ENCODE results near the gene MYEF2. TPM values are rescaled to one million over a fixed set of nuclear protein-coding genes. Genes with fewer than 3 reads are reported as not detected.

Gene MYEF2
- total RNA-seq, 2 experiments from 2014 or later, result 44.0 to 107 TPM

DNA sequence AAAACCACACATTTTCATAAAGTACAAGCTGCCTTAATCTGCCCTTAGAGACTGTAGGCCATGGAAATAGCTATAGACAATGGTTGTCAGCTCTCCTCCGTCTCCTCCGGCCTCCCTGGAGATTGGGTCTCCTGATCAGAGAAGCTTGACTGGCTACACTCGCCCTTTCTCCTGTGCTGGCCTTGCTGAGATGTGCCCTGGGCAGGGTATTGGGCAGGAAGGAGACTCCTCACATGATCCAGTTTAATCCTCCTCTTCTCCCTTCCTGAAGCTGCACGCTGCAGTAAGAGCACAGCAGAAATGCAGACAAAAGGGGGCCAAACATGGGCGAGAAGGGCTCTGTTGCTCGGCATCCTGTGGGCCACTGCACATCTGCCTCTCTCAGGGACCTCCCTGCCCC lies 57.4 kb downstream of the MYEF2 start, which contains the start of gene SLC24A5:
TSS of gene SLC24A5 (plus strand) at position 246 of the 400 bp plus-strand sequence. CDS start at position 301, 55 bp downstream.
- Histone ChIP-seq H4K20me1 (ENCODE audit: insufficient read depth, low read length) (no peaks in the 10 kb centered on the region), H3K4me3 (ENCODE audit: low read depth, low read length, poor library complexity, severe bottlenecking) (no peak within 1 kb of the TSS), H3K9me3 (ENCODE audit: low read length) (no peaks in the 10 kb centered on the region), H3K27ac (ENCODE audit: low read depth, low read length, poor library complexity, severe bottlenecking) (no peak within 1 kb of the TSS), H3K4me2 (ENCODE audit: low read length) (no peak within 1 kb of the TSS), H3K9me2 (ENCODE audit: insufficient read depth, low read length) (no peaks in the 10 kb centered on the region), H3K4me1 (ENCODE audit: insufficient read depth, low read length, poor library complexity, severe bottlenecking) (no peaks in the 10 kb centered on the region), H2AFZ (ENCODE audit: low read length) (no peak within 1 kb of the TSS), H3K36me3 (ENCODE audit: insufficient read depth, low read length) (no peaks in the 10 kb centered on the region), H3K79me2 (ENCODE audit: insufficient read depth, low read depth, low read length) (no peaks in the 10 kb centered on the region)
- TF ChIP-seq, protein P1, sequence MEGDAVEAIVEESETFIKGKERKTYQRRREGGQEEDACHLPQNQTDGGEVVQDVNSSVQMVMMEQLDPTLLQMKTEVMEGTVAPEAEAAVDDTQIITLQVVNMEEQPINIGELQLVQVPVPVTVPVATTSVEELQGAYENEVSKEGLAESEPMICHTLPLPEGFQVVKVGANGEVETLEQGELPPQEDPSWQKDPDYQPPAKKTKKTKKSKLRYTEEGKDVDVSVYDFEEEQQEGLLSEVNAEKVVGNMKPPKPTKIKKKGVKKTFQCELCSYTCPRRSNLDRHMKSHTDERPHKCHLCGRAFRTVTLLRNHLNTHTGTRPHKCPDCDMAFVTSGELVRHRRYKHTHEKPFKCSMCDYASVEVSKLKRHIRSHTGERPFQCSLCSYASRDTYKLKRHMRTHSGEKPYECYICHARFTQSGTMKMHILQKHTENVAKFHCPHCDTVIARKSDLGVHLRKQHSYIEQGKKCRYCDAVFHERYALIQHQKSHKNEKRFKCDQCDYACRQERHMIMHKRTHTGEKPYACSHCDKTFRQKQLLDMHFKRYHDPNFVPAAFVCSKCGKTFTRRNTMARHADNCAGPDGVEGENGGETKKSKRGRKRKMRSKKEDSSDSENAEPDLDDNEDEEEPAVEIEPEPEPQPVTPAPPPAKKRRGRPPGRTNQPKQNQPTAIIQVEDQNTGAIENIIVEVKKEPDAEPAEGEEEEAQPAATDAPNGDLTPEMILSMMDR (conservative IDR thresholded peaks at IDR 0.05; ENCODE audit: low read length), result no peak
- no TSS peak for BruUV-seq (replicated peaks)
- ChIA-PET CTCF (ENCODE audit: unreplicated experiment) (no interaction called here), POLR2A (no interaction called here)
- DNase-seq (ENCODE audit: low spot score), result no peak
- intact Hi-C loops (cut with micrococcal nuclease; ENCODE audit: unreplicated experiment), result no loop called here

DNA sequence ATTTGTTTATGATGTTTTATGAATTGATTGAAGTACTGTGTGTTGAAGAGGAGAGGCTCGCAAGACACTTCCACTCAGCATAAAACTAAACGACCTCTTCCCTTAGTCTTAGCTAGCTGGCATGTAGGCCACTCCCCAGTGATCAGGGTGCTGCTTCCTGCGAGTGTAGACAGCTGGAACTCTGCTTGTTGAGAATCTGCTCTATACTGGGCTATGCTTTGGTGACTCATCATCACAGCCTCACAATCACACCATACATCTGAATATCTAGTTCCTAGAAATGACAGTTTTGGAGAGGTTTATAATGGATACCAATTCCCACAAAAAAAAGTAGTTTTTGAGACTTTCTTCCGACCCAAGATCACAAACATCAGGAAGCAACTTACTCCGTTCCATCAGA lies 58.8 kb downstream of the MYEF2 start:
- DNase-seq (ENCODE audit: low spot score), result no peak
- no peaks in the 10 kb centered on the region for H3K9me3 ChIP-seq (ENCODE audit: low read length)
- CTCF ChIA-PET (ENCODE audit: unreplicated experiment), result no interaction called here
- no peak overlapping the region for H3K27ac ChIP-seq (ENCODE audit: low read depth, low read length, poor library complexity, severe bottlenecking)
- H3K79me2 ChIP-seq (ENCODE audit: insufficient read depth, low read depth, low read length), result no peaks in the 10 kb centered on the region
- H3K9me2 ChIP-seq (ENCODE audit: insufficient read depth, low read length), result no peaks in the 10 kb centered on the region
- H3K4me2 ChIP-seq (ENCODE audit: low read length), result no peak overlapping the region
- H2AFZ ChIP-seq (ENCODE audit: low read length), result no peak overlapping the region
- intact Hi-C loops (cut with micrococcal nuclease; ENCODE audit: unreplicated experiment), result loop anchor here (10.0 kb wide), 1 partner anchor 136 kb away; no protein-coding TSS in a partner anchor
- no peak overlapping the region for H3K4me3 ChIP-seq (ENCODE audit: low read depth, low read length, poor library complexity, severe bottlenecking)
- H4K20me1 ChIP-seq (ENCODE audit: insufficient read depth, low read length), result no peaks in the 10 kb centered on the region
- H3K4me1 ChIP-seq (ENCODE audit: insufficient read depth, low read length, poor library complexity, severe bottlenecking), result no peaks in the 10 kb centered on the region
- TF ChIP-seq, protein P1 (conservative IDR thresholded peaks at IDR 0.05; ENCODE audit: low read length), result no peak
- TF ChIP-seq EZH2phosphoT487 (IDR thresholded peaks at IDR 0.05; ENCODE audit: borderline replicate concordance, low read depth, low read length), result no peak
- POLR2A ChIA-PET, result interaction anchor here (0.6 to 0.7 kb wide), 2 partner anchors 260 to 596 kb away, joined by 3 to 4 read pairs; no protein-coding TSS in a partner anchor
- no peaks in the 10 kb centered on the region for H3K36me3 ChIP-seq (ENCODE audit: insufficient read depth, low read length)
- no TSS peak for BruUV-seq (replicated peaks)

DNA sequence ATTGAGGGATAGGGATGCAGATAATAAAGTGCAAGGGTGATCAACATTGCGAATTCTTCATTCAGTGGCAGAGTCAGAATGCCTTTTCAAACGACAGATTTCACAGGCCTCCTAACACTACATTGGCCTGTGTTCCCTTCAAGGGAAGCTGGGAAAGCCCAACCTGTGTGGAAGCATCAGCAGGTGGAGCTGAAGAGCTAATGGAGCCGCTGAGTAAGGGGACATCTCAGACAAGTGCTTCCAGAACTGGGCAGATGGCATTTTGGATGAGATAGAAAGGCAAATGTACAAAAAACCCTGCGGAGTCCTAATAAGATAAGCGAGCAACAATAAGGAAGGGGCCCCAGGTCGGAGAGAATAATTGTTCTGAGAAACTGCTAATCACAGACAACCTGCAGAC lies 65.9 kb downstream of the MYEF2 start:
- H3K4me2 ChIP-seq (ENCODE audit: low read length), result no peak overlapping the region
- BruUV-seq (replicated peaks), result no TSS peak
- TF ChIP-seq, protein P1 (conservative IDR thresholded peaks at IDR 0.05; ENCODE audit: low read length), result peak; percentile 56
- TF ChIP-seq EZH2phosphoT487 (IDR thresholded peaks at IDR 0.05; ENCODE audit: borderline replicate concordance, low read depth, low read length), result no peak
- intact Hi-C loops (cut with micrococcal nuclease; ENCODE audit: unreplicated experiment), result loop anchor here (10.0 kb wide), 1 partner anchor 143 kb away; no protein-coding TSS in a partner anchor
- ChIA-PET CTCF (ENCODE audit: unreplicated experiment) (no interaction called here), POLR2A (no interaction called here)
- H3K79me2 ChIP-seq (ENCODE audit: insufficient read depth, low read depth, low read length), result no peaks in the 10 kb centered on the region
- H2AFZ ChIP-seq (ENCODE audit: low read length), result no peak overlapping the region
- H3K4me3 ChIP-seq (ENCODE audit: low read depth, low read length, poor library complexity, severe bottlenecking), result no peak overlapping the region
- H3K9me2 ChIP-seq (ENCODE audit: insufficient read depth, low read length), result no peaks in the 10 kb centered on the region
- H3K27ac ChIP-seq (ENCODE audit: low read depth, low read length, poor library complexity, severe bottlenecking), result no peak overlapping the region
- no peaks in the 10 kb centered on the region for H3K4me1 ChIP-seq (ENCODE audit: insufficient read depth, low read length, poor library complexity, severe bottlenecking)
- H3K36me3 ChIP-seq (ENCODE audit: insufficient read depth, low read length), result no peaks in the 10 kb centered on the region
- H3K9me3 ChIP-seq (ENCODE audit: low read length), result no peaks in the 10 kb centered on the region
- peak; percentile 11 for DNase-seq (ENCODE audit: low spot score)
- H4K20me1 ChIP-seq (ENCODE audit: insufficient read depth, low read length), result no peaks in the 10 kb centered on the region
